Left lung (tissue), 10 donors: ENCODE measurements around the gene LPO. TPM values are rescaled to one million over a fixed set of nuclear protein-coding genes. Genes with fewer than 3 reads are reported as not detected.

ENCODE experiments used
- ATAC-seq: fragments of 200-7000 bp; cut with Tn5 transposase; one replicate; pipeline ENCODE4 v1.9.1; 2020; ENCODE audit warnings: moderate library complexity
- DNase-seq, 4 donors: peaks; one replicate each; pipeline ENCODE4 v3.0.0-alpha.2; 2013 to 2020
- H3K27ac ChIP-seq, 2 donors: fragments of 200-600 bp; sonication (generic) in 1 of 2; one replicate each; pipeline versions ENCODE4 v1.5.0 to v1.8.0; 2020 to 2021
- H3K27me3 ChIP-seq, 2 donors: fragments of 200-600 bp; sonication (generic) in 1 of 2; one replicate each; pipeline versions ENCODE4 v1.5.0 to v1.8.0; 2020 to 2021
- H3K36me3 ChIP-seq, 2 donors: fragments of 200-600 bp; sonication (generic) in 1 of 2; one replicate each; pipeline versions ENCODE4 v1.5.0 to v1.8.0; 2020 to 2021
- H3K4me1 ChIP-seq, 2 donors: fragments of 200-600 bp; one replicate each; pipeline ENCODE4 v1.8.0; 2021
- H3K4me3 ChIP-seq, 2 donors: fragments of 200-600 bp; sonication (generic) in 1 of 2; one replicate each; pipeline versions ENCODE4 v1.5.0 to v1.8.0; 2020 to 2021; ENCODE audit warnings: mild to moderate bottlenecking in 1 of 2
- H3K9me3 ChIP-seq, 2 donors: fragments of 200-600 bp; sonication (generic) in 1 of 2; one replicate each; pipeline versions ENCODE4 v1.5.0 to v1.8.0; 2020 to 2021
- intact Hi-C, 2 donors: fragments of 100-400 bp; cut with DNase I; formaldehyde crosslinking; loops; one replicate each; pipeline versions ENCODE4 v1.11.2 to v1.14.2; 2022
- polyA plus RNA-seq, 6 donors: library from polyadenylated mRNA; unstranded; fragments of 120-200 nt; gene quantifications; one replicate each; pipeline ENCODE4 v1.2.1, GENCODE V29; 2013; ENCODE audit not compliant: insufficient read length in 6 of 6
- total RNA-seq, 2 donors: library from RNA; stranded (reverse); fragmentation: NEBNext Ultra II Directional; extraction: Animal tissue kit (Norgen Biotek cat#: 25700); gene quantifications; one replicate each; pipeline ENCODE4 v1.2.1, GENCODE V29; 2021
- TF ChIP-seq, protein P1 (sequence below), 2 donors: fragments of 200-600 bp; sonication (generic) in 1 of 2; IDR thresholded peaks; one replicate each; pipeline versions ENCODE4 v1.5.0 to v1.8.0; 2021; ENCODE audit warnings: antibody characterized with exemption in 2 of 2
- donor health status: DM: no; HTN: yes; CAD: no.
- donor health status: DM: no; HTN: no; CAD: no.

The LPO gene
- total and polyA plus RNA-seq, 8 donors, result 0.10 to 0.24 (median 0.14) TPM; not detected in 1

DNA sequence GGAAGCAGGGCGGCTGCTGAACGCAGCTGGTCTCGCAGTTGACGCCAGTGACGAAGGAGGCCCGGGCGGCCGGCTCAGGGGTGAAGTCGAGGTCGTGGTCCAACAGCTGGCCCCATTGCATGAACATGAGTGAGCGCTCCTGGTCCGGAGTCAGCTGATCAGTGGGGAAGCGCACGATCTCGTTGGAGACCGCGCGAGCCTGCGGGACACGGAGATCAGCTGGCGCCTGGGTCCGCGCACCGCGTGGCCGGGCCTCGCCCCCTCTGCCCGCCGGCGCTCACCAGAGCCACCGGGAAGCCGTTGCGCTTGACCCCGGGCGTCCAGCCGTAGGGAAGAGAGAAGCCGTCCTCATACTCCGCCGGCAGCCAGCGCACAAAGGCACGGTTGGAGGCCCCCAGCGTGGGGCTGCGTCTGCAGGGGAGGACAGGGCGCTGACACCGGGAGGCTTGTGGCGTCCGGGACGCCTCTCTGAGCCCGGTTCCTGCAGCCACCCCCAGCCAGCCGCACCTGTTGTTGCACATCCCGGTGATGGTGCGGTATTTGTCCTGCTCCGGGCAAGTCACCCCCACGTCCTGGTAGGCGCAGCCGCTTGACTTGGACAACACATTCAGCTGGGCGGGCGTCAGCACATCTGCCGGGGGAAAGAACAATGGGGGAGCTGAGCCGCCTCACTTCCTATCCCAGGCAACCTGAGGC is 40.8 kb downstream of the LPO start:
- Histone ChIP-seq H3K4me1 (peaks cover 4 to 41% of the 10 kb centered on the region in 2 donors), H3K27me3 (peaks cover 7 to 40% of the 10 kb centered on the region in 2 donors), H3K9me3 (no peaks in the 10 kb centered on the region), H3K27ac (peak overlapping the region in 1 of 2 donors; percentile 13), H3K36me3 (no peaks in the 10 kb centered on the region), H3K4me3 (peak overlapping the region; percentile 3 to 30)
- TF ChIP-seq, protein P1, sequence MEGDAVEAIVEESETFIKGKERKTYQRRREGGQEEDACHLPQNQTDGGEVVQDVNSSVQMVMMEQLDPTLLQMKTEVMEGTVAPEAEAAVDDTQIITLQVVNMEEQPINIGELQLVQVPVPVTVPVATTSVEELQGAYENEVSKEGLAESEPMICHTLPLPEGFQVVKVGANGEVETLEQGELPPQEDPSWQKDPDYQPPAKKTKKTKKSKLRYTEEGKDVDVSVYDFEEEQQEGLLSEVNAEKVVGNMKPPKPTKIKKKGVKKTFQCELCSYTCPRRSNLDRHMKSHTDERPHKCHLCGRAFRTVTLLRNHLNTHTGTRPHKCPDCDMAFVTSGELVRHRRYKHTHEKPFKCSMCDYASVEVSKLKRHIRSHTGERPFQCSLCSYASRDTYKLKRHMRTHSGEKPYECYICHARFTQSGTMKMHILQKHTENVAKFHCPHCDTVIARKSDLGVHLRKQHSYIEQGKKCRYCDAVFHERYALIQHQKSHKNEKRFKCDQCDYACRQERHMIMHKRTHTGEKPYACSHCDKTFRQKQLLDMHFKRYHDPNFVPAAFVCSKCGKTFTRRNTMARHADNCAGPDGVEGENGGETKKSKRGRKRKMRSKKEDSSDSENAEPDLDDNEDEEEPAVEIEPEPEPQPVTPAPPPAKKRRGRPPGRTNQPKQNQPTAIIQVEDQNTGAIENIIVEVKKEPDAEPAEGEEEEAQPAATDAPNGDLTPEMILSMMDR (IDR thresholded peaks at IDR 0.05), result no peak
- ATAC-seq (peak; percentile 72), DNase-seq (peak; percentile 36 to 87 (median 68))
- intact Hi-C loops, result no loop called here

- Histone ChIP-seq H3K27me3 (peaks cover 7 to 47% of the 10 kb centered on the region in 2 donors), H3K36me3 (no peaks in the 10 kb centered on the region), H3K9me3 (no peaks in the 10 kb centered on the region), H3K4me1 (peaks cover 4 to 48% of the 10 kb centered on the region in 2 donors), H3K4me3 (peak overlapping the region in 1 of 2 donors; percentile 30), H3K27ac (no peak overlapping the region)
- ATAC-seq, result no peak
- intact Hi-C loops, result no loop called here
- TF ChIP-seq, protein P1 (IDR thresholded peaks at IDR 0.05), result no peak
- DNase-seq, result peak in 1 of 4 donors; percentile 82
These were observed 41.5 kb downstream of the LPO start for GRCh38 chr17:58279736-58280479.

GRCh38 chr17:58280480-58281217 is 42.3 kb downstream of the LPO start, which contains the start of gene MPO:
Gene MPO, minus strand, starts transcription at chr17:58280935. Its CDS starts 177 bp downstream, at chr17:58280758.
- DNase-seq (no peak), ATAC-seq (no peak)
- no peak within 1 kb of the TSS for H3K27ac ChIP-seq
- intact Hi-C loops, result no loop called here
- H3K27me3 ChIP-seq, result peaks cover 7 to 50% of the 10 kb centered on the region in 2 donors
- TF ChIP-seq, protein P1 (IDR thresholded peaks at IDR 0.05), result no peak
- H3K4me1 ChIP-seq, result peaks cover 4 to 56% of the 10 kb centered on the region in 2 donors
- H3K4me3 ChIP-seq, result peak within 1 kb of the TSS in 1 of 2 donors; percentile 30
- no peaks in the 10 kb centered on the region for H3K9me3 ChIP-seq
- no peaks in the 10 kb centered on the region for H3K36me3 ChIP-seq

GRCh38 chr17:58281511-58282011 is 43.2 kb downstream of the LPO start:
- Histone ChIP-seq H3K4me1 (peaks cover 4 to 59% of the 10 kb centered on the region in 2 donors), H3K27ac (no peak overlapping the region), H3K9me3 (no peaks in the 10 kb centered on the region), H3K27me3 (peaks cover 7 to 60% of the 10 kb centered on the region in 2 donors), H3K4me3 (no peak overlapping the region), H3K36me3 (no peaks in the 10 kb centered on the region)
- DNase-seq (no peak), ATAC-seq (no peak)
- TF ChIP-seq, protein P1 (IDR thresholded peaks at IDR 0.05), result no peak
- intact Hi-C loops, result no loop called here
